Activated naive CD4-positive, alpha-beta T cell treated with anti-CD3 and anti-CD28 coated beads, Interleukin-2, amount 10 ng/mL, durations not matched to agents 7 days and 5 days (primary cell): ENCODE results near the gene DNAH11.
A peak's percentile ranks its signal among the peaks of the same experiment; 100 is the strongest.
"Not testable (repeated sequence)": the region's sequence is repeated elsewhere in the genome, so short reads cannot be mapped to it uniquely, and the experiment has no call there.

ENCODE experiments used
- CTCF ChIA-PET: fragments of 350-600 bp; sonication (Branson Sonifier 250); formaldehyde crosslinking; loops from one replicate; lab custom pipeline; 2021; ENCODE audit warnings: antibody characterized with exemption; lab: Charles Lee
- DNase-seq: peaks from one replicate; pipeline ENCODE4 v3.0.0-alpha.2; 2020
- H3K27ac Mint-ChIP-seq: one replicate; pipeline ENCODE4 v1.8.0; 2021; ENCODE audit warnings: mild to moderate bottlenecking, moderate library complexity, mixed read lengths
- H3K27me3 Mint-ChIP-seq: one replicate; pipeline ENCODE4 v1.8.0; 2021; ENCODE audit warnings: mild to moderate bottlenecking, mixed read lengths
- H3K36me3 Mint-ChIP-seq: one replicate; pipeline ENCODE4 v1.8.0; 2021; ENCODE audit warnings: mixed read lengths
- H3K4me1 Mint-ChIP-seq: one replicate; pipeline ENCODE4 v1.8.0; 2021; ENCODE audit warnings: mixed read lengths
- H3K4me3 Mint-ChIP-seq: one replicate; pipeline ENCODE4 v1.8.0; 2021; ENCODE audit warnings: mild to moderate bottlenecking, moderate library complexity, mixed read lengths
- H3K9me3 Mint-ChIP-seq: one replicate; pipeline ENCODE4 v1.8.0; 2021; ENCODE audit warnings: mixed read lengths

The DNAH11 gene

DNA sequence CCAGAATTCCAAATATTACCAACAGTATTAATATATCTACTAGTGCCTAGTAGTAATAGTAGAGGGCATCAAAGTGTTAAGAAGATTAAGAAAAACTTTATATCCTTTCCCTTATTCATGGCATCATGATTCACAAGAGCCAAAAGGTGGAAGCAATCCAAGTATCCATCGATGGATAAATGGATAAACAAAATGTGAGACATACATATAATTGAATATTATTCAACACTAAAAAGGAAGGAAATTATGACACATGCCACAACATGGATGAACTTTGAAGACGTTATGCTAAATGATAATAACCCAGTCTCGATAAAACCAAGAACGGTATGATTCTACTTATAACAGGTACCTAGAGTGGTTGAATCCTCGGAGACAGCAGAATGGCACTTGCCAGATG lies 379.8 kb downstream of the DNAH11 start:
- Mint-ChIP-seq H3K27me3 (no peaks in the 10 kb centered on the region), H3K4me1 (no peaks in the 10 kb centered on the region), H3K27ac (no peak overlapping the region), H3K9me3 (no peaks in the 10 kb centered on the region), H3K36me3 (peaks cover 9% of the 10 kb centered on the region), H3K4me3 (no peak overlapping the region)
- CTCF ChIA-PET: interaction anchor here (1.5 kb wide), 1 partner anchor 10 kb away, joined by 5 read pairs; no protein-coding TSS in a partner anchor
- no peak for DNase-seq

- no peak for DNase-seq
- Mint-ChIP-seq H3K27ac (no peak overlapping the region), H3K36me3 (peaks cover 15% of the 10 kb centered on the region), H3K4me1 (peaks cover under 1% of the 10 kb centered on the region), H3K9me3 (peaks cover 3% of the 10 kb centered on the region), H3K27me3 (no peaks in the 10 kb centered on the region), H3K4me3 (no peak overlapping the region)
- CTCF ChIA-PET: interaction anchor here (1.5 kb wide), 1 partner anchor 11 kb away, joined by 5 read pairs; no protein-coding TSS in a partner anchor
Measured at GRCh38 chr7:21923658-21924057, 380.8 kb downstream of the DNAH11 start.

- peaks cover 18% of the 10 kb centered on the region for H3K9me3 Mint-ChIP-seq
- CTCF ChIA-PET: no interaction called here
- H3K36me3 Mint-ChIP-seq: peaks cover 33% of the 10 kb centered on the region
- no peak for DNase-seq
- no peak overlapping the region for H3K27ac Mint-ChIP-seq
- peaks cover 4% of the 10 kb centered on the region for H3K4me1 Mint-ChIP-seq
- H3K4me3 Mint-ChIP-seq: no peak overlapping the region
- no peaks in the 10 kb centered on the region for H3K27me3 Mint-ChIP-seq
Measured at GRCh38 chr7:21926448-21926847, 383.6 kb downstream of the DNAH11 start.

DNA sequence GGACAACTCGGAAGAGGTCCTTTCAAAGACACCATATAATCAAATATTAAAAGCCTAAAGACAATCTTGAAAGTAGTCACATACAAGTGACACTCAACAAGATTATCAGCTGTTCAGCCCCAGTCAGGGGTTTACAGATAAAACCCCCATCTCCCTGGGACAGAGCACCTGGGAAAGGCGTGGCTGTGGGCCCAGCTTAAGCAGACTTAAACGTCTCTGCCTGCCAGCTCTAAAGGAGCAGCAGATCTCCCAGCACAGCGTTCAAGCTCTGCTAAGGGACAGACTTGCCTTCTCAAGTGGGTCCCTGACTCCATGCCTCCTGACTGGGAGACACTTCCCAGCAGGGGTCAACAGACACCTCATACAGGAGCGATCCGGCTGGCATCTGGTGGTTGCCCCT lies 384.9 kb downstream of the DNAH11 start:
- CTCF ChIA-PET: interaction anchor here (0.7 to 0.9 kb wide), 2 partner anchors 12 to 14 kb away, joined by 3 read pairs; no protein-coding TSS in a partner anchor
- Mint-ChIP-seq H3K36me3 (peaks cover 40% of the 10 kb centered on the region), H3K27me3 (no peaks in the 10 kb centered on the region), H3K4me3 (no peak overlapping the region), H3K27ac (no peak overlapping the region), H3K9me3 (peaks cover 18% of the 10 kb centered on the region), H3K4me1 (peaks cover 4% of the 10 kb centered on the region)
- DNase-seq: no peak

- DNase-seq, H3K27ac Mint-ChIP-seq, CTCF ChIA-PET, H3K27me3 Mint-ChIP-seq, H3K4me3 Mint-ChIP-seq: not testable (repeated sequence)
- peaks cover 24% of the 10 kb centered on the region for H3K9me3 Mint-ChIP-seq
- peaks cover 18% of the 10 kb centered on the region for H3K4me1 Mint-ChIP-seq
- H3K36me3 Mint-ChIP-seq: peaks cover 64% of the 10 kb centered on the region
Measured at GRCh38 chr7:21933293-21933692, 390.5 kb downstream of the DNAH11 start.

DNA sequence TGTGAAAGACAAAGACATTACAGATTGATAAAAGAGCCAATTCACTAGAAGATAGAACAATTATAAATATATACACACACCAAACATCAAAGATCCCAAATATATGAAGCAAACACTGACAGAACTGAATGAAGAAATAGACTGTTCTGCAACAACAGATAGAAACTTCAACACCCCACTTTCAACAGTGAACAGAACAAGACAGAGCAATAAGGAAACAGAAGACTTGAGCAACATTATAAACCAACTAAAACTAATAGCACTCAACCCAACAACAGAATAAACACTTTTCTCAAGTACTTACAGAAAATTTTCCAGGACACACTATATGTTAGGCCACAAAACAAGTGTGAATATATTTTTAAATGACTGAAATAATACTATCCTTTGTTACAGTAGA lies 392.0 kb downstream of the DNAH11 start:
- DNase-seq: no peak
- Mint-ChIP-seq H3K27ac (no peak overlapping the region), H3K9me3 (peaks cover 13% of the 10 kb centered on the region), H3K27me3 (no peaks in the 10 kb centered on the region), H3K4me1 (peaks cover 28% of the 10 kb centered on the region), H3K36me3 (peaks cover 64% of the 10 kb centered on the region), H3K4me3 (no peak overlapping the region)
- CTCF ChIA-PET: no interaction called here

GRCh38 chr7:21938463-21938862 lies 395.6 kb downstream of the DNAH11 start:
- no peak for DNase-seq
- CTCF ChIA-PET: no interaction called here
- Mint-ChIP-seq H3K27ac (no peak overlapping the region), H3K4me3 (no peak overlapping the region), H3K4me1 (peaks cover 61% of the 10 kb centered on the region), H3K27me3 (no peaks in the 10 kb centered on the region), H3K36me3 (peaks cover 57% of the 10 kb centered on the region), H3K9me3 (peaks cover 6% of the 10 kb centered on the region)

- Mint-ChIP-seq H3K36me3 (peaks cover 56% of the 10 kb centered on the region), H3K27ac (peak overlapping the region; percentile 10), H3K4me3 (no peak overlapping the region), H3K27me3 (no peaks in the 10 kb centered on the region), H3K9me3 (peaks cover 6% of the 10 kb centered on the region), H3K4me1 (peaks cover 65% of the 10 kb centered on the region)
- DNase-seq: no peak
- CTCF ChIA-PET: interaction anchor here (1.0 to 1.4 kb wide), 2 partner anchors 12 to 41 kb away, joined by 3 read pairs; no protein-coding TSS in a partner anchor
Measured at GRCh38 chr7:21939136-21939857, 396.5 kb downstream of the DNAH11 start.

DNA sequence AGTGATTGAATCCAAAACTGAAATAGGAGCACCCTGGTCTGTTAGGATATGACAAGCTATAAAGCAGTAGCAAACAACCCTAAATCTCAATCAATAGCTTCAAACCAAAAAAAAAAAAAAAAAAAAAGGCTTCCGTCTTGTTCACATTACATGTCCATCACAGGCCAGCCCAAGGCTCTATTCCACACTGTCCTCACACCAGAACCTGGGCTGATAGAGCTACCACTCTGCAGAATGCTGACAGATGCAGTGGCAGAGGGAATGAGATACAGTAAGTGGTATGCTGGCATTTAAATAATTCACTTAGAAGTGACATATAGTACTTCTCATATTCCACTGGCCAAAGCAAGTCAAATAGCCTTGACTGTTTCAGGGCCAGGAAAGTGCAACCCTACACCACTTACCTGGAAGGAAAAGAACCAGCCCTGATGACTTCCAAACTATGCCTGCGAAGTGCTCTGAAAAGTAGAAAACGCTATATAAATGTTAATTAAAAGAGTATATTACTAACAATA lies 397.1 kb downstream of the DNAH11 start:
- H3K4me1 Mint-ChIP-seq: peaks cover 65% of the 10 kb centered on the region
- H3K27me3 Mint-ChIP-seq: no peaks in the 10 kb centered on the region
- DNase-seq: no peak
- peaks cover 55% of the 10 kb centered on the region for H3K36me3 Mint-ChIP-seq
- H3K9me3 Mint-ChIP-seq: peaks cover 6% of the 10 kb centered on the region
- H3K4me3 Mint-ChIP-seq: no peak overlapping the region
- no peak overlapping the region for H3K27ac Mint-ChIP-seq
- CTCF ChIA-PET: interaction anchor here (1.0 to 1.4 kb wide), 2 partner anchors 12 to 42 kb away, joined by 3 read pairs; no protein-coding TSS in a partner anchor

GRCh38 chr7:21941611-21942141 lies 398.8 kb downstream of the DNAH11 start:
- peaks cover 68% of the 10 kb centered on the region for H3K4me1 Mint-ChIP-seq
- CTCF ChIA-PET: interaction anchor here (1.6 kb wide), 1 partner anchor 16 kb away, joined by 4 read pairs; no protein-coding TSS in a partner anchor
- peaks cover 2% of the 10 kb centered on the region for H3K9me3 Mint-ChIP-seq
- peak; percentile 28 for DNase-seq
- H3K27ac Mint-ChIP-seq: peak overlapping the region; percentile 21
- peaks cover 44% of the 10 kb centered on the region for H3K36me3 Mint-ChIP-seq
- no peak overlapping the region for H3K4me3 Mint-ChIP-seq
- no peaks in the 10 kb centered on the region for H3K27me3 Mint-ChIP-seq

- H3K36me3 Mint-ChIP-seq: peaks cover 35% of the 10 kb centered on the region
- H3K9me3 Mint-ChIP-seq: no peaks in the 10 kb centered on the region
- CTCF ChIA-PET: interaction anchor here (1.6 kb wide), 1 partner anchor 18 kb away, joined by 4 read pairs; no protein-coding TSS in a partner anchor
- no peak overlapping the region for H3K4me3 Mint-ChIP-seq
- H3K4me1 Mint-ChIP-seq: peaks cover 81% of the 10 kb centered on the region
- H3K27ac Mint-ChIP-seq: no peak overlapping the region
- no peak for DNase-seq
- H3K27me3 Mint-ChIP-seq: no peaks in the 10 kb centered on the region
Measured at GRCh38 chr7:21942955-21943354, 400.1 kb downstream of the DNAH11 start.

DNA sequence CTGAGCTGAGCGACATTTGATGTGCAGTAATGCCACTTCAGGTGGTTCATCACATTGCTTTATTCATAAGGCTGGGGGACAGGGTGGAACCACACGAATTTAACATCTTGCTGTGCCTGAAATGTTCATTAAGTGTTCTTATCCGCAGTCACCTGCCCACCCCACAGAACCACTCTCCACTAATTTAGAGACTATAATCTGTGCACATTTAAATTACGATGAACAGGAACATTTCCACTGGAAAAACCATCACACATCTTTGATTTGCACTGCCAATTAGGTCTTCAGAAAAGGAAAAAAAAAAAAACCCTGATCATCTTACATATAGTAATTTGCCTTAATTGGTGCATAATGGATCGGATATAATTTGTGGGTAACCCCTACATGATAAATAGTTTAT lies 400.6 kb downstream of the DNAH11 start:
- no peaks in the 10 kb centered on the region for H3K9me3 Mint-ChIP-seq
- no peaks in the 10 kb centered on the region for H3K27me3 Mint-ChIP-seq
- H3K27ac Mint-ChIP-seq: no peak overlapping the region
- peaks cover 31% of the 10 kb centered on the region for H3K36me3 Mint-ChIP-seq
- no peak for DNase-seq
- peak overlapping the region; percentile 90 for H3K4me3 Mint-ChIP-seq
- H3K4me1 Mint-ChIP-seq: peaks cover 82% of the 10 kb centered on the region
- CTCF ChIA-PET: interaction anchor here (1.6 kb wide), 1 partner anchor 18 kb away, joined by 4 read pairs; no protein-coding TSS in a partner anchor

GRCh38 chr7:21944616-21945453 lies 402.0 kb downstream of the DNAH11 start:
- H3K27me3 Mint-ChIP-seq: peaks cover 10% of the 10 kb centered on the region
- no peaks in the 10 kb centered on the region for H3K9me3 Mint-ChIP-seq
- peak; percentile 75 for DNase-seq
- CTCF ChIA-PET: interaction anchor here (0.9 to 1.3 kb wide), 2 partner anchors 41 to 688 kb away, joined by 3 read pairs; no protein-coding TSS in a partner anchor
- peak overlapping the region; percentile 90 for H3K4me3 Mint-ChIP-seq
- H3K27ac Mint-ChIP-seq: peak overlapping the region; percentile 91
- H3K4me1 Mint-ChIP-seq: peaks cover 79% of the 10 kb centered on the region
- H3K36me3 Mint-ChIP-seq: peaks cover 22% of the 10 kb centered on the region
